Endodermal cell (in vitro differentiated cells): Measurements from ENCODE around the gene AHNAK. TPM values are rescaled to one million over a fixed set of nuclear protein-coding genes. Genes with fewer than 3 reads are reported as not detected.
"Not testable (repeated sequence)": the region's sequence is repeated elsewhere in the genome, so short reads cannot be mapped to it uniquely, and the experiment has no call there.

Experiments
- DNase-seq: peaks from one replicate; pipeline ENCODE4 v3.0.0-alpha.2; 2017
- H3K27ac ChIP-seq: 2 replicates; pipeline ENCODE4 v1.5.1; 2013; ENCODE audit warnings: mild to moderate bottlenecking, low read depth, low read length, moderate library complexity
- H3K27me3 ChIP-seq: 2 replicates; pipeline ENCODE4 v1.6.1; 2013; ENCODE audit warnings: mild to moderate bottlenecking, low read length, moderate library complexity; ENCODE audit not compliant: insufficient read depth, control insufficient read depth, poor library complexity, severe bottlenecking
- H3K36me3 ChIP-seq: 2 replicates; pipeline ENCODE4 v1.7.0; 2013; ENCODE audit warnings: mild to moderate bottlenecking, low read length, moderate library complexity; ENCODE audit not compliant: control insufficient read depth, insufficient read depth
- H3K4me1 ChIP-seq: one replicate; pipeline ENCODE4 v1.7.0; 2013; ENCODE audit warnings: low read length; ENCODE audit not compliant: control insufficient read depth, insufficient read depth
- H3K4me3 ChIP-seq: 2 replicates; pipeline ENCODE4 v1.5.1; 2013; ENCODE audit warnings: mild to moderate bottlenecking, low read length, moderate library complexity
- H3K9ac ChIP-seq: 2 replicates; pipeline ENCODE4 v1.6.1; 2013; ENCODE audit warnings: mild to moderate bottlenecking, low read length, moderate library complexity; ENCODE audit not compliant: poor library complexity, severe bottlenecking; ENCODE audit errors: extremely low read depth
- H3K9me3 ChIP-seq: 2 replicates; pipeline ENCODE4 v1.6.1; 2013; ENCODE audit warnings: mild to moderate bottlenecking, low read length, moderate library complexity; ENCODE audit not compliant: control insufficient read depth
- H3K27ac Mint-ChIP-seq: 2 replicates; pipeline ENCODE4 v1.8.0; 2020; ENCODE audit warnings: mixed read lengths
- H3K27me3 Mint-ChIP-seq: 2 replicates; pipeline ENCODE4 v1.8.0; 2021; ENCODE audit warnings: mild to moderate bottlenecking, mixed read lengths; ENCODE audit not compliant: insufficient read depth
- H3K36me3 Mint-ChIP-seq: 2 replicates; pipeline ENCODE4 v1.8.0; 2020; ENCODE audit warnings: low read depth, mixed read lengths
- H3K4me1 Mint-ChIP-seq: 2 replicates; pipeline ENCODE4 v1.8.0; 2020; ENCODE audit warnings: mixed read lengths
- H3K4me3 Mint-ChIP-seq: 2 replicates; pipeline ENCODE4 v1.8.0; 2020; ENCODE audit warnings: mild to moderate bottlenecking, moderate library complexity, mixed read lengths
- H3K9me3 Mint-ChIP-seq: 2 replicates; pipeline ENCODE4 v1.8.0; 2020; ENCODE audit warnings: mild to moderate bottlenecking, mixed read lengths
- CTCF ChIP-seq: fragments of 200-600 bp; sonication (generic); conservative IDR thresholded peaks from 2 replicates; pipeline ENCODE4 v1.5.0; 2021; ENCODE audit warnings: antibody characterized with exemption, mild to moderate bottlenecking
- WGBS, 2 experiments: methylation state at CpG; one replicate each; pipeline versions ENCODE4 v1.1.5 to v1.1.7; 2013; ENCODE audit warnings: missing lambda C conversion rate in 2 of 2, mixed read lengths in 1 of 2; ENCODE audit not compliant: insufficient coverage in 1 of 2, insufficient read length in 1 of 2; 5-methylcytosine and 5-hydroxymethylcytosine counted together
- total RNA-seq, 2 donors: library from RNA; stranded (reverse); fragmentation: NEBNext Ultra II Directional in 1 of 2; extraction: Animal tissue kit (Norgen Biotek cat#: 25700) in 1 of 2; gene quantifications; 2 replicates in 1 of 2; 3 replicates in 1 of 2; pipeline ENCODE4 v1.2.1, GENCODE V29; 2021

Gene AHNAK
- total RNA-seq, 2 donors from 2014 or later = 109 to 165 TPM

DNA sequence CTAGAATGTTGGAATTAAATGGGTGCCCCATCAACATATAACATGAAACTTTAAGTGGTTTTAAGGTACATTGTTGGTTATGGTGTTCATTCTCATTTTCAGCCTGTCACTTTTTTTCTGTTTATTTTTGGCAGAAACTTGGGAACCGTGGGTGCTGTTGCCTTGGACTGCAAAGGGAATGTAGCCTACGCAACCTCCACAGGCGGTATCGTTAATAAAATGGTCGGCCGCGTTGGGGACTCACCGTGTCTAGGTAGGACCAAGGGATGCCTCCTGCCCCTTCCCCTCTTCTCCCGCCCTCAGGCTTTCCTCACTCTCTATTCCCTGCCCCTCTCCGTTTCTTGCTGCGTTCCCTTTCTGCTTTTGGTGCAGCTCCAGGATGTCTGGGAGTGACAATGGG lies 157.6 kb downstream of the AHNAK start:
- no peak for DNase-seq
- Mint-ChIP-seq H3K4me1 (peaks cover 25% of the 10 kb centered on the region), H3K27ac (no peak overlapping the region), H3K4me3 (no peak overlapping the region), H3K9me3 (no peaks in the 10 kb centered on the region), H3K27me3 (no peaks in the 10 kb centered on the region), H3K36me3 (peaks cover 8% of the 10 kb centered on the region)
- no peak overlapping the region for H3K9ac ChIP-seq
- no peak for TF ChIP-seq CTCF
- no peak overlapping the region for H3K27ac ChIP-seq
- no peak overlapping the region for H3K4me3 ChIP-seq
- H3K4me1 ChIP-seq = peaks cover 6% of the 10 kb centered on the region
- H3K36me3 ChIP-seq = no peaks in the 10 kb centered on the region
- no peaks in the 10 kb centered on the region for H3K9me3 ChIP-seq
- WGBS, 2 experiments = 92 to 100% methylated on average over 7 to 9 of the region's 11 CpGs
- no peaks in the 10 kb centered on the region for H3K27me3 ChIP-seq

- Histone ChIP-seq H3K9me3 (no peaks in the 10 kb centered on the region), H3K27ac (no peak overlapping the region), H3K9ac (no peak overlapping the region), H3K4me3 (no peak overlapping the region), H3K4me1 (peaks cover 6% of the 10 kb centered on the region), H3K27me3 (no peaks in the 10 kb centered on the region), H3K36me3 (no peaks in the 10 kb centered on the region)
- no peaks in the 10 kb centered on the region for H3K27me3 Mint-ChIP-seq
- H3K27ac Mint-ChIP-seq = no peak overlapping the region
- no peak overlapping the region for H3K4me3 Mint-ChIP-seq
- peaks cover 30% of the 10 kb centered on the region for H3K4me1 Mint-ChIP-seq
- WGBS, 2 experiments = 94 to 100% methylated on average over 3 of the region's 3 CpGs
- TF ChIP-seq CTCF = no peak
- H3K9me3 Mint-ChIP-seq = no peaks in the 10 kb centered on the region
- H3K36me3 Mint-ChIP-seq = peaks cover 6% of the 10 kb centered on the region
- no peak for DNase-seq
Observed at GRCh38 chr11:62387381-62387780, 159.2 kb downstream of the AHNAK start.

DNA sequence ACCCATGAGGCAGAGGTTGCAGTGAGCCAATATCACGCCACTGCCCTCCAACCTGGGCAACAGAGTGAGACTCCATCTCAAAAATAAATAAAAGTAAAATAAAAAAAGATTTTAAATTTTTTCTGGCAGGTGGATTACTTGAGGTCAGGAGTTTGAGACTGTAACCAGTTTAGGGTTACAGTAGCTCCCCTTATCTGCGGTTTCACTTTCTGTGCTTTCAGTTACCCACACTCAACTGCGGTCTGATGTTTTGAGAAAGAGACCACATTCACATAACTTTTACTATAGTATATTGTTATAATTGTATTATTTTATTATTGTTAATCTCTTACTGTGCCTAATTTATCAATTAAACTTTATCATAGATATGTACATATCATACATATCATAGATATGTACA lies 160.5 kb downstream of the AHNAK start:
- H3K27ac ChIP-seq, H3K9me3 ChIP-seq, H3K9me3 Mint-ChIP-seq, H3K4me3 ChIP-seq, H3K36me3 ChIP-seq, H3K27me3 ChIP-seq, DNase-seq, H3K4me3 Mint-ChIP-seq, H3K36me3 Mint-ChIP-seq, H3K9ac ChIP-seq, H3K4me1 ChIP-seq, H3K27me3 Mint-ChIP-seq, H3K27ac Mint-ChIP-seq: not testable (repeated sequence)
- peaks cover 32% of the 10 kb centered on the region for H3K4me1 Mint-ChIP-seq
- WGBS, 2 experiments = no CpG with 5 or more reads among the region's 3 CpGs

DNA sequence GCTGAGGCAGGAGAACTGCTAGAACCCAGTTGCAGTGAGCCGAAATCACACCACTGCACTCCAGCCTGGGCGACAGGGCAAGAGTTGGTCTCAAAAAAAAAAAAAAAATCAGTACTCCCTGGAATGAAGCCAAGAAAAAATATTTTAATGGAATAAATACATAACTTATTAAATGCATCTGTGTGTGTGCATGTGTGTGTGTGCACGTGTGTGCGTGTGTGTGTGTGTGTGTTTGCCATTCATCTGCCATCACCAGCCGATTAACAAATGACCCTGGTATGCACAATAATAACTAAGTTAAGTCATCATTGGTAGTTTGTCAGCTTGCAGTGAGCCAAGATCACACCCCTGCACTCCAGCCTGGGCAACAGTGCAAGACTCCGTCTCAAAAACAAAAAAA lies 162.8 kb downstream of the AHNAK start:
- peaks cover 2% of the 10 kb centered on the region for H3K36me3 Mint-ChIP-seq
- Histone ChIP-seq H3K9me3 (no peaks in the 10 kb centered on the region), H3K9ac (no peak overlapping the region), H3K27me3 (no peaks in the 10 kb centered on the region), H3K4me1 (peaks cover 5% of the 10 kb centered on the region), H3K36me3 (no peaks in the 10 kb centered on the region), H3K4me3 (no peak overlapping the region), H3K27ac (no peak overlapping the region)
- H3K27ac Mint-ChIP-seq = no peak overlapping the region
- no peak overlapping the region for H3K4me3 Mint-ChIP-seq
- no peak for DNase-seq
- WGBS, 2 experiments = 90 to 100% methylated on average over 2 to 6 of the region's 6 CpGs
- no peaks in the 10 kb centered on the region for H3K9me3 Mint-ChIP-seq
- TF ChIP-seq CTCF = no peak
- H3K4me1 Mint-ChIP-seq = peaks cover 40% of the 10 kb centered on the region
- H3K27me3 Mint-ChIP-seq = no peaks in the 10 kb centered on the region
